Measurements from ENCODE around the gene ZNF436.
"Not testable (repeated sequence)": the region's sequence is repeated elsewhere in the genome, so short reads cannot be mapped to it uniquely, and the experiment has no call there.

ZNF436 gene

DNA sequence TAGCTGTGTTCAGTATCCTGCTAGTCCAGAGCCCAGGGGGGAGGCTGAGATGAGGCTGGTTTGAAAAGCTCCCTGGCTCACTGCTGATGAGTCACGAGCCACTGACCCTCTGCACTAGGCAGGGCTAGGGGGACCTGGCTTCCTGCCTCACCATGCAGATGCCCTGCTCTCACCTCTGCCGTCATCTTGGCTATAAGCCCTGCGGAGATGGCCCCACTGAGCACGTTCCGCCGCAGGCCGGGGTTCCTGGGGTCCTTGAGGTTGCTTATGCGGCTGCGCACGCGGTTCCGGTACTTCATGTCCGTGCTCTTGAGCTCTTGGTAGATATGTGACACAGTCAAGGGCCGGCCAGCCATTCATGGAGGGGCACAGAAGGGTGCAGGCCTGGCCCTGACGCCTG is 24.1 kb upstream of the ZNF436 start:
- in situ Hi-C loops (cut with MboI; ENCODE audit: low sequenced_read_pairs) = no loop called here

DNA sequence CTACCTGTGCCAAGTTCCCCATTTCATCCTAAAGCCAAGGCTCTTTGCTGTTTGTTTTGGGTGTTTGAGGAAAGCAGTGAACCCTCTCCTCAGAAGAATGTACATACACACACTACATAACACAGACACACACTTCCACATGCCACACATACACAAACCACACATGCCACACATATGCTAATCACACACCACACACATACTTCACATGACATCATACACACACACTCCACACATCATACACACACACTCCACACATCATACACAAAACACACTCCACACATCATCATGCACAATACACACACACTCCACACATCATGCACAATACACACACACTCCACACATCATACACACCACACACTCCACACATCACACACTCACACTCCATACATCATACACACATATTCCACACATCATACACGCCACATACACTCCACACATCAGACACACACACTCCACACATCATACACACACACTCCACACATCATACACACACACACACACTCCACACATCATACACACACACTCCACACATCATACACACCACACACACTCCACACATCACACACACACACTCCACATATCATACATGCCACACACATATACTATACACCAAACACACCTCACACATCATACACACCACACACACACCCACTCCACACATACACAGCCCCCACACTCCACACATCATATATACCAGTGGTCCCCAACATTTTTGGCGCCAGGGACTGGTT is 22.7 kb upstream of the ZNF436 start:
- in situ Hi-C loops (cut with MboI; ENCODE audit: low sequenced_read_pairs) = no loop called here

DNA sequence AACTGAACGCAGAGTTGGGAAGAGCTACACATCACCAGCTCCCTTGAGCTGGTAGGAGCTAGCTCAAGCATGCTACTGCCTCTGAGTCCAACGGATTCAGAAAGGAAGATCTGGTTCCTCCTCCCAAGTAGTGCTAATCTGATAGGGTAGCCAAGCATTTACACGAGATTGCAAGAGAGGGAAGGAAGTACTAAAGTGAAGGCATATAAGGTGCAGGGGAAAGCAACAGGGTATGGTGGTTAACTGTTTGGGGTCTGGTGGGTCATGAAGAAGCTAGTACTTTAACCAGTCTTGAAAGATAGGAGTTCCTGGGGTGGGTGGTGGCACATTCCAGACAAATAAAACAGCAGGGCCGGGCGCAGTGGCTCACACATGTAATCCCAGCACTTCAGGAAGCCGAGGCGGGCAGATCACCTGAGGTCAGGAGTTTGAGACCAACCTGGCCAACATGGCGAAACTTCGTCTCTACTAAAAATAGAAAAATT is 20.2 kb upstream of the ZNF436 start:
- in situ Hi-C loops (cut with MboI; ENCODE audit: low sequenced_read_pairs) = no loop called here

DNA sequence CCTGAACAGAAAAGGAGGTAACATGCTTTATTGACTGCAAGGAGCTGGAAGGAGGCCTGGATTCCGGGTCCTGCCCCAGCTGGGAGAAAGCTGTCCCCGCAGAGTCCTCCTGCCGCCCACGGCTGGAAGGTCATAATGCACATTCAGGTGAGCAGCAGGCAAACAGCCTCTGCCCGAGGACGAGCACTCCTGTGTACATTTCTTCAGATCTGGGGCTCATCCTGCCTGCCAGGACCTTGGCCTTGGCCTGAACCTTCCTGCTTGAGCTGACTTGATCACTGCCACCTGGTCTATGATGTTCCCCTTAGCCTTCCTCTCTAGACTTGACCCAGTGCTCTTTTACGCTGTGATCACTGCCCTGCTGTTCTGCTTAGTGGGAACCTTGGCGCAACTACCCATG is 17.9 kb upstream of the ZNF436 start:
- in situ Hi-C loops (cut with MboI; ENCODE audit: low sequenced_read_pairs) = no loop called here

DNA sequence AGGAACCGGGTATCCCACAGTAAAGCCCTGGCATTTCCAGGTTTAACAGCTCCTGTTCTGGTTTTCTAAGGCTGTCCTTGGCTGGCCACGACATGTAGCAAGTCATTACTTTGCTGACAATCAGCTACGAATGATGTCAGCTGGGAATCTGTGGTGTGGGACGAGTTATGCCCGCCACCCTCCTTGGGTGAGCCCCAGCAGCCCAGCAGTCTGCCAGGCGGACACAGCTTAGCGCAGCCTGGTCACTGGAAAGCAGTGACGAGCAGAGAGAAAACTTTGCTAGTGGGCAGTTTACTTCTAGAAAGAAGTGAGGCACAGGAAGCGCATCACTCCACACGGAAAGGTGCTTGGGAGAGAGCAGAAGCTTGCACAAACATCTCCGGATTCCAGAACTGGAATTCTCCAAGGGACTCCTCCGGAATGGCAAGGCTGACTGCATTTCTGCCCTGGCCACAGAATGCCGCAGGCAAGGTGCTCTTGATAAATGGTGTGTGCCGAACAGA is 15.5 kb upstream of the ZNF436 start:
- in situ Hi-C loops (cut with MboI; ENCODE audit: low sequenced_read_pairs) = no loop called here

DNA sequence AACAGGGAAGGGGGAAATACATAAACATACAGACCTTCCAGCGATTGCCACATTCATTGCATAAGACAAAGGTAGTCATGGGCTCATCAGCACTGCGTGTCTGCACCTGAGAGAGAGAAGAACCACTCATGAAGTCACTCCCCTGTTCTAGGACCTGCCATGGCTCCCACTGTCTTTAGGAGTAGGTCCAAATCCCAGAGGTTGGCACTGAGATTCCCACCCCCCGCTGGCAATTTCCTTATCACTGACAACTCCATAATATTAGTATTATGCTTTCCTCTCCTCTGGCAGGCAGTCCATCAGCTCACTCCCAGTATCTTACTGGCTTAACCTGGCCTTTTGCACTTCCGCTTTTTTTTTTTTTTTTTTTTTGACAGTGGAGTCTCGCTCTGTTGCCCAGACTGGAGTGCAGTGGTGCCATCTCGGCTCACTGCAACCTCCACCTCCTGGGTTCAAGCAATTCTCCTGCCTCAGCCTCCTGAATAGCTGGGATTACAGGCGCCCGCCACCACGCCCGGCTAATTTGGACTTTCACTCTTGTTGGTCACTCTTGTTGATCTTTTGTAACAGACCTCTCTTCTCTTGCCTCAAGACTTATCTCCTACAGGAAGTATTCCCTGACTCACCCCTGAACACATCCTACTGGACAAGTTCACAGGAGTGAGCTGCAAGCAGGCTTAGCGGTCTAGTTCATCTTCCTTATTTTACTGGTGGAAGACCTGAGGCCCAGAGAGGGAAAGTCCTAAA is 14.8 kb upstream of the ZNF436 start:
- in situ Hi-C loops (cut with MboI; ENCODE audit: low sequenced_read_pairs) = no loop called here

DNA sequence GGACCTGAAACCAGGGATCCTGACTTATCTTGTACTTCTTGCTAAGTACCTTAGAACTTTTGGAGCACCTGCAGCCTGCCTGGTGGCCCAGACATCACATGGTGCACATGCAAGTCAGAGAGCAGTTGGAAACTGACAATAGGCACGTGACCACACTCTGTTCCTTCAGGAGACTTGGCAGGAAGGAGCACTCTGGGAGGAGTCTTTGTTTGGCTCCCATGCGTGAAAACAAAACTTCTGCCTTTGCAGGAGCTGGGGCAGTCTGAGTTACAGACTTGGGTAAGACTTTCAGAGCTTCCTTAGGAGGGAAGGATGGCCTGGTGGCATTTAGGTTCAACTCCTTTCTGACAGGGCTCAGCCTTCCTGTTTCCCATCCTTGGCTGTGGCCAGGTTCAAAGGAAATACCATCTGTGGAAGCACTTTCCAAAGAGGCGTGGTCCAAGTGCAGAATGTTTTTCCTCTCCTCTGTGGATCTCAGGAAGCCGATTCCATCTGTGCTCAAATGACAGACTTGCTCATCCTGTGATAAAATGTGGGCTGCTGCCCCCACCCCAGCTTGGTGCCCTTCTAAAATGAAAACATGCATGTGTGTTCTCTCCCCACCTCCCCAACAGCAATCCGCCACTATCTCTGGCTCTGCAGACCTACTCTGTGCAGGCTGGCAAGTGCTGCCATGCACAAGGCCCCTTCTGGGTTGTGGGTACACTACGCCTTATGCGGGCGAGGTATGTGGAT is 14.1 kb upstream of the ZNF436 start:
- in situ Hi-C loops (cut with MboI; ENCODE audit: low sequenced_read_pairs) = no loop called here

DNA sequence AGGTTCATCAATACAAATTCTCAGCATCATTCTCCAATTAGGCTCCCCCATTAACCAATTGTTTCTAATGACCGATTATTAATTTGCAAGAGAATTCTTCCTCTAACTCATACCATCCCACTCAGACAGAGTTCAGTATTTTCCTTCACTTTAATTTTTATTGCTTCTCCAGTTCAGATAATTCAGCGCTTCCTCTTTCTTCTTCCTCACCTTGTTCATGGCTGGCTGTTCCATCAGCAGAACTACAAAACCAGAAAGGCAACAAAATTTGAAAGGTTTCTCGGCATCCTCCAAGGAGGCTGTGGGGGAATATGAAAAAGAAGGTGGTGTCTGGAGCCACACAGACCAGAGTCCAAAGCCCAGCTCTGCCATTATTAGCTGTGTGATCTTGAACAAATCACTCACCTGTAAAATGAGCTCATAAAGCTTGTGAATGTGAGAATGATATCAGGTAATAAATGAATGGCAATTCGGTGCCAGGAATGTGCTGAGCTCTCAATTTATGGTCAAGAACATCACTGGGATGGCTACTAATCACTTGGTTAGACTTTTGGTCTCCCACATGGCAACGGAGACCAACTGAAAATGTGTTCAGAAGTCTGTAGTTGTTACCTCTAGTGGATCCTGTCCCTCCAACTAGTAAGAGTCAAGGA is 11.7 kb upstream of the ZNF436 start:
- in situ Hi-C loops (cut with MboI; ENCODE audit: low sequenced_read_pairs) = no loop called here

DNA sequence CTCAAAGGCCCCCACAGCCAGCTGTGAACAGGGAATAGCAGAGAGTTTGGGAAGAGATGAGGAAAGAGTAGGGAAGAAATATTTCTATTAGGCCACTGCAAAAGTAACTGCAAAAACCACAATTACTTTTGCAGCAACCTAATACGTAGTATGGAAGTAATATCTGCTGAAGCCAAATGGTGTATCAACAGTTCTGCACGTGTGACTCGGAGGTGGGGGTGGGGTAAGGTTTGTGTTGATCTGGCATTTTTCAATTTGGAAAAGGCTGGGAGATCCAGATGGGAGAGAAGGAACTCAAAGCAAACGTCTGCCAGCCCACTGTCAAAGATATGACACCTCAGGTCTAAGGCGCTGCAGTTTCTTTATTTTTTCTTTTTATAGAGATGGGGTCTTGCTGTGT is 11.1 kb upstream of the ZNF436 start:
- in situ Hi-C loops (cut with MboI; ENCODE audit: low sequenced_read_pairs) = no loop called here

DNA sequence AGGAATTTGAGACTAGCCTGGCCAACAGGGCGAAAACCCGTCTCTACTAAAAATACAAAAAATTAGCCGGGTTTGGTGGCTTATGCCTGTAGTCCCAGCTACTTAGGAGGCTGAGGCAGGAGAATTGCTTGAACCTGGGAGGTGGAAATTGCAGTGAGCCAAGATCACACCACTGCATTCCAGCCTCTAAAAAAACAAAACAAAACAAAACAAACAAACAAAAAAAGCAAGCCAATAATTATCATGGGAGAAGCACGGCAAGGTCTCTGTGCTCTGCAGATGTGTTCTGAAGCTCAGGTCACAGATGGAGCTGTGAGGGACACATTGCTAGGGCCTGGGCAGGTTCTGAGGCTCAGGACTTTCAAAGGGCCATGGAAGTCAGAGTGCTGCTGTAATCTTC is 10.6 kb upstream of the ZNF436 start:
- in situ Hi-C loops (cut with MboI; ENCODE audit: low sequenced_read_pairs) = not testable (repeated sequence)

DNA sequence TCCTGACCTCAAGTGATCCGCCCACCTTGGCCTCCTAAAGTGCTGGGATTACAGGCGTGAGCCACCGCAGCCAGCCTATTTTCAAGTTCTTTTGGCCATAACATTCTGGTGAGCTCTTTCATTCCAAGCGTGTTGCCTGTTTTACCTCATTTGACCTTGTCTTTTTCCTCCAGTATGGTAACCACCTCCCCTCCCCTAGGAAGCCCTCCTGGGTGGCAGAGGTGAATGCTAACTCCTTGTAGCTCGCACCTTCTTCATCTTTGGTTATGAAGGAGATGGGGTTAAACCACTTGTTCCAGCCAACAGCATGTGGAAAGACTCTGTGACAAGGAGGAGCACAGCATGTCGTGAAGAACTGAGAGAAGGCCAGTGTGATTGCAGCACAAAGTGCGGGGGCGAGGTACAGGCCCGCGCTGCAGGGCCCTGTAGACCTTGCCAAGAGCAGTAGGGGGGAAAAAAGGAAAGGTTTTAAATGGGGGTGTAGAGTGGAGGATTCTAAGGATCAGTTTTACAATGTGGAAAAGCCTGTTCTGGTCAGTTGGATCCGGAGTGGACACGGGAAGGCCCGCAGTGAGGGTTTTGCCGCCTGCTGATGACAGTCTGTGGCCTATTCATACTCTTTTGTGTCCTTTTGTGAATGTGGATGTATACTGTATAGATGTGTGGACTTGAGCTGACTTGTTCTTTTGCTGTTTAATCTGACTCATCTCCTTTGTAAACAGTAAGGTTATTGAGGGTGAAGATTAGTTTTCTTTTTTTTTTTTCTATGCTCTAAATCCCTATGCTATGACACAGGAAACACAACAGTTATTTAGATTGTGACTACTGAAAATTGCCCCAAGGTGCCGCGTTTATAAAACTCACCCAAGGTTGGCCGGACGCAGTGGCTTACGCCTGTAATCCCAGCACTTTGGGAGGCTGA is 7.5 kb upstream of the ZNF436 start:
- in situ Hi-C loops (cut with MboI; ENCODE audit: low sequenced_read_pairs) = no loop called here

DNA sequence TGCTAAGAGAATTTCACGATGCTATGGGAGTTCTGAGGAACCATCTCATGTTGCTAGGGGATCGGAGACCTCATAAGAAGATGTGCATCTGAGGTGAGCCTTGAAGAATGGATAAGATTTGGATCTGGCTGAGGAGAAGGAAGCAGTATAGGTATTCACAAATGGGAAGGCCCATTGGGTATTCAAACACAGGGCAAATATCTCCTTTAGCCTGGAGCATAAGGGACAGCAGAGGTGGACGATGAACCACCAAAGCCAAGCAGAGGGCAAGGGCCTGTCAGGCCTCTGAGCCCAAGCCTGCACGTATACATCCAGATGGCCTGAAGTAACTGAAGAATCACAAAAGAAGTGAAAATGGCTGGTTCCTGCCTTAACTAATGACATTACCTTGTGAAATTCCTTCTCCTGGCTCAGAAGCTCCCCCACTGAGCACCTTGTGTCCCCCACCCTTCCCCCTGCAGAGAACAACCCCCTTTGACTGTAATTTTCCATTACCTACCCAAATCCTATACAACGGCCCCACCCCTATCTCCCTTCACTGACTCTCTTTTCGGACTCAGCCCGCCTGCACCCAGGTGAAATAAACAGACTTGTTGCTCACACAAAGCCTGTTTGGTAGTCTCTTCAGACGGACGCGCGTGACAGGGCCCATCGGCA is 4.6 kb upstream of the ZNF436 start:
- in situ Hi-C loops (cut with MboI; ENCODE audit: low sequenced_read_pairs) = not testable (repeated sequence)

DNA sequence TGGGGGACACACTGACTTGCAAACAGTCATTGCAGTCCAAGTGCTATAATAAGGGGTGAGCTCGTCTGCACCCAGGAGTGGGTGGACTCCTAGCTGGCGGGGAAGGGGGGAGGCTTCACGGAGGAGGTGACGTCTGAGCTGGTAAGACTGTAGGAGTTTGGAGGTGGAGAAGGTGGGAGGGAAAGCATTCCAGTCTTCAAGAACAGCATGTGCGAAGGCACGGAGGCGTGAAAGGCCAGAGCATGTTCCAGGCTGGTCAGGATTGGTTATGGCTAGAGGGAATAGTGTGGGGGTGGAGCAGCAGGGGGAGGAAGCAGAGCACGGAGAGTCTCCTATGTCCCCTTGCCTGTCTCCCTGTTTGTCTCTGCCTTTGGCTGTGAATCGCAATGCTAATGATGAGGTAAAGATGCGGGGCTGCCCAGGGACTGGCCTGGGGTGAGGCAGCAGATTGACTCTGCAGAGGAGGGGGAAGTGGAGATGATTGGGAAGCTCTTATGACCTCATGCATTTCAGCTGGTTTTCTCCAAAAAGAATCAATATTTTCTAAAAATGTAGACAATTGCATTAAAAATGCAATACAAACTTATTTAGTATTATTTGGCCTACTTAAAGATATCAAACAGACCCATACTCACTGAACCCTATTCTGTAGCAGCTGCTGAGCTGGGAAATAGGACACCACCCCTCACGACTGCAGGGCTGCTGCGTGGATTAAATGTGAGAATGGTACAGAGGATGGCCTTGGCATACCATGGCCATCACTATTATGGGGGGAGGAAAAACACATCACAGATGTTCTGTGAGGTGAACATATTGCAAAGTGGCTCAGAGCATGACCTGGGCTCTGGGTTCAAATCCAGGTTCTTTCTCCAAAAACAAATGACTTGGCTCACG is 2.6 kb upstream of the ZNF436 start:
- in situ Hi-C loops (cut with MboI; ENCODE audit: low sequenced_read_pairs) = no loop called here

DNA sequence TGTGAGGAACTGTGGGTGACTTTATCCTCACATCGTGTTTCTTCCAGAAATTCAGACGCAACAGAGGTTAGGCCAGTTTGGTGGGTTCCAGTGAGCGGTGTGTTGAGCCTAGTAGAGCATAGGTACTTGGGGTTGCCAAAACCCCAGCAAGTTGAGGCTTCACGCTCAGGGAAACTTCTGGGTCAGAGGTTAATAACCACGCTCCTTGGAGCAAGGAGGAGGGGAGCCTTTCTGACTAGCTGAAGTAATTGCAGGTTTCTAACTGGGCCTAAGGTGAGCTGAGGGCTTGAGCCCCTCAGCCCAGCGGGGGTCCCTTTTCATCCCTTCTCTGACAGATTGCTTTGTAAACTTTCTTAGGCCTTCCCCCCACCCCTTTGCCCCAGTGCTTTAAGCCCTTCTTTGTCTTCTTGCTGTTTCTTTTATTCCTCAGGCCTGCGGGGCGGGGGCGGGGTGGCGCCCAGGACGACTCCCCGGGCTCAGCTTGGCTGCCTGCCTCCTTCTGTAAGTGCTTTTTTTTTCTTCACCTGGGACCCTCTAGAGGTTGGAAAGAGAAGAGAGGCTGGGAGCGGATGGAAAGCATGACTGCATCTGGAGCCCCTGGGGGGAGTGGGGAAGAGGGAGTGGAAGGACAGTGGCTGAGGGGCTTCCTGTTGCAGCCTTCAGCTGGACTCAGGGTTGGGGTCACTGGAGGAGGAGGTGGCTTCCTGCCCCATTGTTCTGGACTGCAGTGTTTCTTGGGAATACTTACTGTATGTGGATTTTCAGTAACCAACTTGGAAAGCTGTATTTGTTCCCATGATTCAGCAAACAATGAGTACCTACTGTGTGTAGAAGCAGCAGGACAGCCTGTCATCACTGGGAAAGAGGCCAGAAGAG is 1.3 kb upstream of the ZNF436 start:
- in situ Hi-C loops (cut with MboI; ENCODE audit: low sequenced_read_pairs) = no loop called here

DNA sequence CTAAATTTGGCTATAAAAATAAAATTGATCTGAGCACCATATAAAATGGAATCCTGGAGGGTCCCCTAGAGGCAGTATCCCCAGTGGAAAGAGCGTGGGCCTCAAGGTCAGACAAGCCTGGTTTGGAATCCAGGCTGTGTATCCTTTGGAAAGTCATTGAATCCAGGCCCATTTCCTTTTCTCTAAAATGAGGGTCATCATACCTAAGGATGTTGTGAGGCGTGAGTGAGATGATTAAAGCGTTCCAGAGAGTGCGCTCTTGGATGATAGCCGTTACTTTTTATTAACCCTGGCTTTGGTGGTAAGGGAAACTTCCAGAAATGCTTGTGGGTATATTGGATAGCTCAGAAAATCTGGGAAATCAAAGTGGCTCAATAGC is 683 bp upstream of the ZNF436 start:
- in situ Hi-C loops (cut with MboI; ENCODE audit: low sequenced_read_pairs) = no loop called here

DNA sequence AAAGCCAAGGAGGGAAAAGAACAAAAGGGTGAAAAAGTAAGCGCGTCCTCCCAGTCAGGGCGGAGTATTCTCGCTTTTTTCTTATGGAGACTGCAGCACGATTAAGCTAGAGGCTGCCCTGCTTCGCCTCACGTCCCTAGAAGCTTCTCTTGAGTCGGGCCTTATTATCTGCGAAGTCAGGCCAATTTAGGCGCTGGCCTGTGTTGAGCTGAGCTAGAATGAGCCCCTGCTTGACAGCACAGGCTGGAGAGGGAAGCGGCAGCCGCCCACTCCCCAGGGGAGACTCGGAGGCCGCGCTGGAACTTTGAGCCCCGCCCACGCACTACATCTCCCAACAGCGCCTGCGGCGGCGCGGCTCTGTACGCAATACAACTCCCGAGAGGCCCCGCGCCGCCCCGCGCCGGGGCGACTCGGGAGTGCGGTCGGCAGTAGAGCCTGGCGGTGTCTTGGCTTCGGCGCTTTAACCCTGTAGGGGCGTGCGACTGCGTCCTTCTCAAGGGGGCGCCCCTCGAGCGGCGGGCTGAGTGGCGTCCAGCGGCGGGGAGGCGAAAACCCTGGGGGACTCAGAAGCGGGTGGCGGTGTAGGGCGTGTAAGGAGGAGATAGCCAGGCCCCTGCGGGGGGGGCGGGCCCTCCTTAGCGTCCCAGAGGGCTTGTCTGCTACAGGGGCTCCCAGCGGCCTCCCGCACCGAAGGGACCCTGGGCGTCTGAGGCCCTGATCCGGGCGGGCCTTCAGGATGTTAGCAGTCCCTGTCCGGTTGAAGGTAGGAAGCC is 888 bp downstream of the ZNF436 start:
- in situ Hi-C loops (cut with MboI; ENCODE audit: low sequenced_read_pairs) = no loop called here

Data from HL-60/S4 (cell line).